PC-3 (cell line): ENCODE data around the gene CMTM6.

ENCODE experiments used
- EZH2 ChIP-seq: fragments of 300-600 bp; sonication (generic); IDR thresholded peaks from one replicate; pipeline ENCODE4 v1.6.1; 2017; ENCODE audit warnings: antibody characterized with exemption, mild to moderate bottlenecking, low read length; ENCODE audit not compliant: unreplicated experiment
- EZH2phosphoT487 ChIP-seq: fragments of 300-600 bp; sonication (generic); IDR thresholded peaks from 2 replicates; pipeline ENCODE4 v1.6.1; 2018; ENCODE audit warnings: mild to moderate bottlenecking, antibody characterized with exemption, low read length, borderline replicate concordance
- TF ChIP-seq, protein P1 (sequence below): fragments of 300-600 bp; sonication (generic); conservative IDR thresholded peaks from 2 replicates; pipeline ENCODE4 v1.5.1; 2017; ENCODE audit warnings: antibody characterized with exemption, low read depth, mild to moderate bottlenecking, low read length

DNA sequence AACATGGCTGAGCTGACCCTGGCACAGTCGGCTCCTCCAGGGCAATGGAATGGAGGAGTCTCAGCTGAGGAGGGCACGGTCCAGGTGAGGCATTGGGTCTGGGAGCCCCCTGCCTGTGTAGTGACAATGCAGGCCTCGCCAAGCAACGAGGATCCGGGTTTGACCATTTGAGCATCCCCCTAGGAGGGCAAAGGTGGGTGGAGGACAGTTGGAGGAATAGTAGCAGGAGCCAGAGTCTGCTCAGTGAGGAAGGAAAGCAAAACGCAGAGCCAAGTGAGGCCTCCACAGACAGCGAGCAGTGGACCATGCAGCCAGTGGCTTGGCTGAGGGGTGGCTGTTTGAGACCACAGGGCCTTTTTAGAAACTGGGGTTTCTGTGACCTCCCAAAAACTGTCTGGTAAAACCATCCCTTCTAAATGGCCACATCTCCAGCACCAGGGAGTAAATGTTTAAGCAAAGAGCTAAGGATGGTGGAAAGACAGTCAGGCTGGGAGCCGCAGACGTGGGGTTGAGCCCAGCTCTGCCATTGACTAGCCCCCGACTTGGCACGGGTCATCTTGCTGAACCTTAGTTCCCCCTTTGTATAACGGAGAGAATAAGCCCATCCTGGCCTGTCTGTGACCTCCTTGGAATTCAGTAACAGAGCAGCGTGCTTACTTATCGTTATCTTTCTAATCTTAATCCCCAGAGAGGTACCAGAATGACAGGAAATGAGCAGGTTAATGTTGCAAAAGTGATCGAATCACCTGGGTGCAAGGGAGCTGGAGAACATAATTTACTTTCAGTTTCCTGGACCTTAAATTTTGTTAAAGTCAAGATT lies 46.8 kb downstream of the CMTM6 start:
- TF ChIP-seq, protein P1, sequence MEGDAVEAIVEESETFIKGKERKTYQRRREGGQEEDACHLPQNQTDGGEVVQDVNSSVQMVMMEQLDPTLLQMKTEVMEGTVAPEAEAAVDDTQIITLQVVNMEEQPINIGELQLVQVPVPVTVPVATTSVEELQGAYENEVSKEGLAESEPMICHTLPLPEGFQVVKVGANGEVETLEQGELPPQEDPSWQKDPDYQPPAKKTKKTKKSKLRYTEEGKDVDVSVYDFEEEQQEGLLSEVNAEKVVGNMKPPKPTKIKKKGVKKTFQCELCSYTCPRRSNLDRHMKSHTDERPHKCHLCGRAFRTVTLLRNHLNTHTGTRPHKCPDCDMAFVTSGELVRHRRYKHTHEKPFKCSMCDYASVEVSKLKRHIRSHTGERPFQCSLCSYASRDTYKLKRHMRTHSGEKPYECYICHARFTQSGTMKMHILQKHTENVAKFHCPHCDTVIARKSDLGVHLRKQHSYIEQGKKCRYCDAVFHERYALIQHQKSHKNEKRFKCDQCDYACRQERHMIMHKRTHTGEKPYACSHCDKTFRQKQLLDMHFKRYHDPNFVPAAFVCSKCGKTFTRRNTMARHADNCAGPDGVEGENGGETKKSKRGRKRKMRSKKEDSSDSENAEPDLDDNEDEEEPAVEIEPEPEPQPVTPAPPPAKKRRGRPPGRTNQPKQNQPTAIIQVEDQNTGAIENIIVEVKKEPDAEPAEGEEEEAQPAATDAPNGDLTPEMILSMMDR, result no peak
- no peak for TF ChIP-seq EZH2phosphoT487
- TF ChIP-seq EZH2, result no peak
